VCaP (cell line): Measurements from ENCODE around the gene SMIM36.

ENCODE experiments used
- H3K27ac ChIP-seq: fragments of 450-650 bp; 2 replicates; pipeline ENCODE4 v1.5.1; 2017
- CTCF ChIP-seq: fragments of 450-650 bp; conservative IDR thresholded peaks from 2 replicates; pipeline ENCODE4 v1.5.1; 2017; ENCODE audit warnings: mild to moderate bottlenecking, moderate library complexity

Gene SMIM36

GRCh38 chr17:55462234-55462633 lies 49.0 kb downstream of the SMIM36 start:
- TF ChIP-seq CTCF, result no peak
- H3K27ac ChIP-seq, result no peak overlapping the region

- TF ChIP-seq CTCF, result no peak
- H3K27ac ChIP-seq, result no peak overlapping the region
Measured at GRCh38 chr17:55458978-55459377, 52.3 kb downstream of the SMIM36 start.

GRCh38 chr17:55458287-55458900 lies 52.9 kb downstream of the SMIM36 start:
- no peak for TF ChIP-seq CTCF

GRCh38 chr17:55456307-55457240 lies 54.7 kb downstream of the SMIM36 start:
- H3K27ac ChIP-seq, result no peak overlapping the region
- no peak for TF ChIP-seq CTCF

More at GRCh38 chr17:55458287-55458900, 52.9 kb downstream of the SMIM36 start:
- H3K27ac ChIP-seq, result no peak overlapping the region

- no peak for TF ChIP-seq CTCF
- peak overlapping the region; percentile 54 for H3K27ac ChIP-seq
Measured at GRCh38 chr17:55454906-55455474, 56.3 kb downstream of the SMIM36 start.

- H3K27ac ChIP-seq, result peak overlapping the region; percentile 54; the same call in 1 of the 2 replicates
- no peak for TF ChIP-seq CTCF
Measured at GRCh38 chr17:55453839-55454557, 57.3 kb downstream of the SMIM36 start.
